SKM-1 treated with dmso at 0.1 percent for 144 hours (cell line): ENCODE results near the gene TNFAIP2.

Experiments used
- DNase-seq: peaks from one replicate; lab custom pipeline; 2025; ENCODE audit not compliant: unreplicated experiment; lab: John Stamatoyannopoulos, UW

Gene TNFAIP2

GRCh38 chr14:103094406-103095209 lies 28.7 kb upstream of the TNFAIP2 start, which contains the start of gene EXOC3L4:
Gene EXOC3L4, plus strand, starts transcription at chr14:103094725. Its CDS starts 5,495 bp downstream, at chr14:103100220.
- DNase-seq, result no peak

- DNase-seq, result no peak
These were observed 28.0 kb upstream of the TNFAIP2 start for GRCh38 chr14:103095210-103095778.

- no peak for DNase-seq
These were observed 26.9 kb upstream of the TNFAIP2 start for GRCh38 chr14:103096387-103096786.

GRCh38 chr14:103097244-103097993 lies 25.8 kb upstream of the TNFAIP2 start:
- no peak for DNase-seq

- DNase-seq, result no peak
These were observed 25.0 kb upstream of the TNFAIP2 start for GRCh38 chr14:103097994-103098957.

- DNase-seq, result no peak
These were observed 24.1 kb upstream of the TNFAIP2 start for GRCh38 chr14:103099081-103099732.

- DNase-seq, result no peak
These were observed 23.5 kb upstream of the TNFAIP2 start for GRCh38 chr14:103099733-103100280.

GRCh38 chr14:103100281-103101121 lies 22.8 kb upstream of the TNFAIP2 start:
- DNase-seq, result no peak

GRCh38 chr14:103101257-103101962 lies 21.9 kb upstream of the TNFAIP2 start:
- no peak for DNase-seq

- no peak for DNase-seq
These were observed 21.1 kb upstream of the TNFAIP2 start for GRCh38 chr14:103101963-103102688.

- DNase-seq, result no peak
These were observed 20.5 kb upstream of the TNFAIP2 start for GRCh38 chr14:103102689-103103260.

GRCh38 chr14:103103461-103104388 lies 19.5 kb upstream of the TNFAIP2 start:
- no peak for DNase-seq

GRCh38 chr14:103104389-103104653 lies 18.9 kb upstream of the TNFAIP2 start:
- DNase-seq, result no peak

GRCh38 chr14:103104654-103105452 lies 18.4 kb upstream of the TNFAIP2 start:
- DNase-seq, result no peak

GRCh38 chr14:103105580-103106150 lies 17.6 kb upstream of the TNFAIP2 start:
- no peak for DNase-seq
